DMS114 treated with DMSO at 0.1 percent for 48 hours (cell line): Measurements from ENCODE around the gene OR51L1.

Source experiments
- DNase-seq: peaks from one replicate; lab custom pipeline; 2025; ENCODE audit not compliant: unreplicated experiment; lab: John Stamatoyannopoulos, UW

Gene OR51L1

DNA sequence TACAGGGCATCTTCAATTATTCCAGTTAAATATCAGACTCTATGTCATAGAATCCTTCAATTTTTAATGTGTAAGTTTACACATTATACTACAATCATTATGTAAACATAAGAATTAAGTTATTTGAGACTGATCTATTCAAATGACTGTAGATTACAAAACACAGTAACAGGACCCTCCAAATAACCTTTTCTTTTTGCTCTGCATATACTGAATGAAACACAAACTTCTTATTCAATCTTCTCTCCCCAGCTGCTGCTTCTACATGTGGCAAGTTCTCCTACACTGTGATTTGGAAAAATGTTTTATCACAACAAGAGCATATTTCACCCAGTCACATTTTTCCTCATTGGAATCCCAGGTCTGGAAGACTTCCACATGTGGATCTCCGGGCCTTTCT is 51.6 kb downstream of the OR51L1 start, which contains the start of gene OR52J3:
Gene OR52J3 (plus strand): TSS at position 301 of the 400 bp plus-strand sequence. CDS start 0 bp downstream, at position 301.
- no peak for DNase-seq

DNA sequence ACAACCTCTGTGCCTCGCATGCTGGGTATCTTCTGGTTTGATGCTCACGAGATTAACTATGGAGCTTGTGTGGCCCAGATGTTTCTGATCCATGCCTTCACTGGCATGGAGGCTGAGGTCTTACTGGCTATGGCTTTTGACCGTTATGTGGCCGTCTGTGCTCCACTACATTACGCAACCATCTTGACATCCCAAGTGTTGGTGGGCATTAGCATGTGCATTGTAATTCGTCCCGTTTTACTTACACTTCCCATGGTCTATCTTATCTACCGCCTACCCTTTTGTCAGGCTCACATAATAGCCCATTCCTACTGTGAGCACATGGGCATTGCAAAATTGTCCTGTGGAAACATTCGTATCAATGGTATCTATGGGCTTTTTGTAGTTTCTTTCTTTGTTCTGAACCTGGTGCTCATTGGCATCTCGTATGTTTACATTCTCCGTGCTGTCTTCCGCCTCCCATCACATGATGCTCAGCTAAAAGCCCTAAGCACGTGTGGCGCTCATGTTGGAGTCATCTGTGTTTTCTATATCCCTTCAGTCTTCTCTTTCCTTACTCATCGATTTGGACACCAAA is 52.2 kb downstream of the OR51L1 start:
- no peak for DNase-seq
